ENCODE results near the gene FOXJ3.

DNA sequence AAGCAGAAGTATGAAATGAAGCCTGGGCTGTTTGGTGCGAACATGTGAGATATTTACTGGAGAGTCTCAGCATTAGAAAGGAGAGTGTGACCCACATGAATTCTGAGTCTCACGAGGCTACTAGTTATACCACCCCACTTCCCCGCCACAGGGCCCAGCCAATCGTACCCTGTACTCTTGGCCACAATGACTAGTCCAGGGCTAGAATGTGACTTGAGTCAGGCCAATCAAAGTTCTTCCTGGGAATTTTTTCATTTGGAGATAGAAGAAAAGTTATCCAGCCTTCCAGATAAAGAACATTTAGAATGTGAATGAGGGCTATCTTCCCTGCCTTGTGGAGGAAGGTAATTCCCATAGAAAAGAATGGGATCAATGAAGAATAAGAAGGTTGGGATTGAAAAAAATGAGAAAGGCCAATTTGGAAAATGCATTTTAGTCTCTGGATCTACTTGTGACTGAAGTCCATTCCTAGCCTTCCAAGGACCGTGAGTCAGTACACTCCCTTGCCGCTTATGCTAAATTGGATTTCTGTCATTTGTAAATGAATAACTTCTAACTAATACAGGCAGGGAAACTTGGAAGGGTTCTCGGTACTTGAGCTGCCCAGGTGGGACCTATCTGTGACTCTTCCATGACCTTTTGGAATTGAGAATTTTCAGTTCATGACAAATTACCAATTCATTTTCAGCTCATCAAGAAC is 33.2 kb upstream of the FOXJ3 start:
- TF ChIP-seq, protein P1, sequence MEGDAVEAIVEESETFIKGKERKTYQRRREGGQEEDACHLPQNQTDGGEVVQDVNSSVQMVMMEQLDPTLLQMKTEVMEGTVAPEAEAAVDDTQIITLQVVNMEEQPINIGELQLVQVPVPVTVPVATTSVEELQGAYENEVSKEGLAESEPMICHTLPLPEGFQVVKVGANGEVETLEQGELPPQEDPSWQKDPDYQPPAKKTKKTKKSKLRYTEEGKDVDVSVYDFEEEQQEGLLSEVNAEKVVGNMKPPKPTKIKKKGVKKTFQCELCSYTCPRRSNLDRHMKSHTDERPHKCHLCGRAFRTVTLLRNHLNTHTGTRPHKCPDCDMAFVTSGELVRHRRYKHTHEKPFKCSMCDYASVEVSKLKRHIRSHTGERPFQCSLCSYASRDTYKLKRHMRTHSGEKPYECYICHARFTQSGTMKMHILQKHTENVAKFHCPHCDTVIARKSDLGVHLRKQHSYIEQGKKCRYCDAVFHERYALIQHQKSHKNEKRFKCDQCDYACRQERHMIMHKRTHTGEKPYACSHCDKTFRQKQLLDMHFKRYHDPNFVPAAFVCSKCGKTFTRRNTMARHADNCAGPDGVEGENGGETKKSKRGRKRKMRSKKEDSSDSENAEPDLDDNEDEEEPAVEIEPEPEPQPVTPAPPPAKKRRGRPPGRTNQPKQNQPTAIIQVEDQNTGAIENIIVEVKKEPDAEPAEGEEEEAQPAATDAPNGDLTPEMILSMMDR (IDR thresholded peaks at IDR 0.05 in 4 of 5, conservative IDR thresholded peaks at IDR 0.05 in 1 of 5), result no peak
- no peak for TF ChIP-seq POLR2A (IDR thresholded peaks at IDR 0.05)
